CD4-positive, alpha-beta T cell treated with Interferon alpha-2 for 1 hour (primary cell): ENCODE data around the gene ASCC2.
"Not testable (repeated sequence)": the region's sequence is repeated elsewhere in the genome, so short reads cannot be mapped to it uniquely, and the experiment has no call there.

ENCODE experiments used
- DNase-seq, 2 donors: peaks; one replicate each; pipeline ENCODE4 v3.0.0-alpha.2; 2020 to 2022

ASCC2 gene

GRCh38 chr22:29854432-29854831 is 16.4 kb upstream of the ASCC2 start:
- DNase-seq: no peak

DNA sequence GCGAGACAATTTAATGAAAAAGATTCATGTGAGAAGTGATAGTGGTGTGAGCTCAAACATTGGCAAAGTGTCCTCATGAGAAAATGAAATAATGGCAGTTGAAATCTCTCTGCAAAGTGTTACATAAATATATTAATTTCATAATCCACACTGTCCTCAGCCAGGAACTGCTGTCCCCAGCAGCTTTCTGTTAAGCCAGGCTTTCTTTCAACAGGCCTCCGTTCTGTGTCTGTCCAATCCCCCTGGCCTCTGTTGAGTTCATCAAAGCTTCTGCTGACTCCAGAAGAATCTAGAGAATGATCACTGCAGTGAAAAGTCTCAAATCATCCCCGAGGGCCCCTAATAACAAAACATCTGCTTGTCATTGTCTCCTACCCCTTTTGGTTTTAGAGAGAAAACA is 10.0 kb upstream of the ASCC2 start:
- DNase-seq: no peak

DNA sequence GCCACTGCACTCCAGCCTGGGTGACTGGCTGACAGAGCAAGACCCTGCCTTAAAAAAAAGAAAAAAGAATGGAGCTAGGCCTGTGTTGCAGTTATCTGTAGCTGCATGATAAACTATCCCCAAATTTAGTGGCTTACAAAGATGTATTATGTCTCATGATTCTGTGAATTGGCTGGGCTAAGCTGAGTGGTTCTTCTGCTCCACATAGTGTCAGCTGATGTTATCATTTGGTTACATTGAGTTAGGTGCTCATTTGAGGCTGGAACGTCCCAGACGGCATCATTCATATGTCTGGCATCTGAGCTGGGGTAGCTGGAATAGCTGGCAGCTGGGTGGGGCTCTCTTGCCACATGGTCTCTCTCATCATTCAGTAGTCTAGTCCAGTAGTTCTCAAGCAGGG is 8.2 kb upstream of the ASCC2 start:
- DNase-seq: no peak

GRCh38 chr22:29842740-29843139 is 4.7 kb upstream of the ASCC2 start:
- DNase-seq: no peak

- no peak for DNase-seq
Measured at GRCh38 chr22:29842172-29842571, 4.1 kb upstream of the ASCC2 start.

- no peak for DNase-seq
Measured at GRCh38 chr22:29840498-29840897, 2.4 kb upstream of the ASCC2 start.

DNA sequence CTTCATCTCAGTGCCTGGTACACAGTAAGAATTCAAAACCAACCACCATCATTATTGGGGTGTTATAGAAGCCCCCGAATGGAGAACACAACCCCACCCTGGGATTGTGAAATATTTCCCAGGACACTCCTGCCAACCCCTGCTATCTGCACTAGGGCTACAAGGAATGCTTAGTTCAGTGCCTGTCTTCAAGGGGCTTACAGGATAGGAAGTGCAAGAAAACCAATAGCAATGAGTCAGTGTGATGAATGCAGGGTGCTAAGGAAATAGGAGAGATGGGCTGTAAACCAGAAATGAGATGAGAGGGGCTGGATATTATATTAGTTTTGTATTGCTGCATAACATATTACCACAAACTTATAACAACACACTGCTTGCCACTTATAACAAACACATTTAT is 965 bp upstream of the ASCC2 start:
- DNase-seq: no peak

GRCh38 chr22:29838599-29838956 is 504 bp upstream of the ASCC2 start:
- no peak for DNase-seq

- not testable (repeated sequence) for DNase-seq
Measured at GRCh38 chr22:29836791-29837370, 1.2 kb downstream of the ASCC2 start.

- DNase-seq: no peak
Measured at GRCh38 chr22:29834046-29834445, 4.0 kb downstream of the ASCC2 start.

DNA sequence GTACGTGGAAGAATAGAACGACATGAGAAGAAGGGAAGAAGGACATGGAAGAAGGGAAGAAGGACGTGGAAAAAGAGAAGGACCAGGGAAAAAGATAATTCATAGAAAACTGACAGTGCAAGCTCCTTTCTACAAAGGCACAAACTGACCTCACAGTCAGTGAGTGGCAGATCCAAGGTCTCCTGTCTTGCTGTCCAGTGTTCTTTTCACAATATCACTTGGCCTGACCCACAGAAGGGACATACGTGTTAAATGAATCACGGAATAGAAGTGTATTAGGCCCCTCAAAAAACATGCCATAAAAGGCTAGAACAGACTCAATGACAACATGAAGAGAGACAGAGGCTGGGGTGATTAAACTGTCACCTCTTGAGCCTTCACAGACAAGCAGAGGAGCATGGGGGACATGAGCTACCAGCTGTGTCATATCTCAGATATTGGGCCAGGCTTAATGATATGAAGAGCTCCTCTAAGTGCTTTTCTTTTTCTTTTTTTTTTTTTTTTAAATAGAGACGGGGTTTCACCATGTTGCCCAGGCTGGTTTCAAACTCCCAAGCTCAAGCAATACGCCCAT is 4.6 kb downstream of the ASCC2 start:
- no peak for DNase-seq

DNA sequence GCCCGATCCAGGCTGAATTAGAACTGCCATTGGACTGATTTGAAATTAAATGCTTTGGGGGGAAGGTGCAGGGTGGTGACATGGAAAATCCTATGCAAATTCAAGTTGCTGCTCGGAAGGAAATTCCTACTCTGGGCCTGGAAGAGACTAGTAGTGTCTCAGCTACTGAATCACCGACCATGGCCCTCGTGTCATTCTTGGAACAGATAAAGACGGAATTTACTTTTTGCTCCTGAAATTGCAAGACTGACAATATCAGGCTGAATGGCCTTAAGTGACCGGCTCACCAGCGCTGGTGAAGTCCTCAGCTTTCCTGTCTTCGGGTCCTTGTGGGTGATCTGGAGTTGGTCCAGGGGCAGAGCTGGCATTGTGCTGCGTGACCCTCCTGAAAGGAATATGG is 6.1 kb downstream of the ASCC2 start:
- DNase-seq: no peak

DNA sequence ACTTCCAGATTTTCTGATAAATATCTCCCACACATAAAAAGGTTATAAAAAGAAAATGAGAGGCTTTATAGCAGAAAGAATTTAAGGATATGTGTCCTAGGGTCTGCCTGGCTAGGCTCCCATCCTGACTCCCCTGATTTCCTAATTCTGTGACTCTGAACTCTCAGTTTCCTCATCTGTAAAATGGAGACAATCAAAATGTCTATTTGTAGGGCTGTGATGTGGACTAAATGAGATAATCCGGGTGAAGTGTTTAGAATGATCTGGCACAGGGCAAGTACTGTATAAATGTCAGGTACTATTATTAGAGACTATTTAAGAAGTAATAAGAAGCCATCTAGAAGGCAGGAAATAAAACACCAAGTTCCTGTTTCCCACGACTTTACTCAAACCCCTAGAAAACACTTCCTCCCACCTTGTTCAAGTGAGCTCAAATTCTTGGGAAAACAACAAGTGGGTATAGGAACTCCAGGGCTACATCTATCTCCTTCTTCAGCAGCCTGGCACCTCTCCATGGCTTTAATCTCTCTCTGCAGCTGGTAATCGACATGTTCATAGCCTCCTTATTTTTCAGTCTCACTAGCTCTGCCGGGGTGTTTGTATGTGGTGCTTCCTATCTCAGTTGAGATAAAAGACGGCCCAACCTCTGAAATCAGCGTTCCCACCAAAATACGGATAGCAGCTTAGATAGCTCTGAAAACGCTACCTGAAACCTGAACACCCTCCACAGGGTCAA is 6.7 kb downstream of the ASCC2 start:
- no peak for DNase-seq

DNA sequence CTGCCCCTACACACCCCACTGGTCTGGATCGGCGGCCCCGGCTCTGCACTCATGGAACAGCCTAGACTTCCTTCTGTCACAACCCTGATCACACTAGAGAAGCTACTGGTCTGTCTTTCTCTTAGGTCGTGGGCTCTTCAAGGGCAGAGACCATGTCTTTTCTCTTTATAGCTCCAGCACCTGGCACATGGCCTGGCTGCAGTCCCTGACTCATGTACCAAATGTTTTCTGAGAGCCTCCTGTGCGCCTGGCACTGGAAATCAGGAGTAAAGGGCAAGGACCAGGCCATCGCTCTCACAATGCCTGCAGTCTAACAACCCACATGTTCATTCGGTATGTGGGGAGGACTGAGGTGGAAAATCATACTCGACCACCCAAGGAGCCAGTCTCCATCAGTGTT is 7.5 kb downstream of the ASCC2 start:
- no peak for DNase-seq

DNA sequence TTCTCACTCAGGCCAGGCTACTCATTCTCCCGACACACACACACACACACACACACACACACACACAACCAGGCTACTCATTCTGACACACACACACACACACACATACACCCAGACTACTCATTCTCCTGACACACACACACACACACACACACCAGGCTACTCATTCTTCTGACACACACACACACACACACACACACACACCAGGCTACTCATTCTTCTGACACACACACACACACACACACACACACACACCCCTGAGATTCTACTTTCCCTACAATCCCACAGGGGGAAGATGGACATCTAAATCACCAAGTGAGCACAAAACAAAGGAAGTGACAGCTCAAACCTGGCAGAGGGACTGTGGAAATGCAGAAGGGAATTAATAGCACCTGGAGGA is 10.3 kb downstream of the ASCC2 start:
- DNase-seq: not testable (repeated sequence)

DNA sequence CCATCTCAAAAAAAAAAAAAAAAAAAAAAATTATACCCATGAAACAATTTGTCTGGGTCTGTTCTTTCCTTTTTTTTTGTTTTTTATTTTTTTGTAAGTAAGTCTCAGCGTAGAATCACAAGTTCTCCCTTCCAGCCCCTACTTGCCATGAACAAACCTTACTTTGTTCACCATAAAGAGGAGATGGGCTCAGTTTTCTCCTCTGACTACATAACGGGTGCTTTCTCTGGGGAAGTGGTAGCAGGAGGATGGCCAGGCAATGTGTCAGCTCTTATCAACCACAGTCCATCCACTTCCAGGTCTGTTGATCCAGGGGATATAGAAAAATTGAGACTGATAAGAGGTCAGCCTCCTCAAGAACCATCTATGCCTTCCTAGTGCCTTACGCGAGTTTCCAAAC is 11.0 kb downstream of the ASCC2 start:
- no peak for DNase-seq

- no peak for DNase-seq
Measured at GRCh38 chr22:29825578-29825977, 12.5 kb downstream of the ASCC2 start.

- no peak for DNase-seq
Measured at GRCh38 chr22:29824677-29825076, 13.4 kb downstream of the ASCC2 start.

DNA sequence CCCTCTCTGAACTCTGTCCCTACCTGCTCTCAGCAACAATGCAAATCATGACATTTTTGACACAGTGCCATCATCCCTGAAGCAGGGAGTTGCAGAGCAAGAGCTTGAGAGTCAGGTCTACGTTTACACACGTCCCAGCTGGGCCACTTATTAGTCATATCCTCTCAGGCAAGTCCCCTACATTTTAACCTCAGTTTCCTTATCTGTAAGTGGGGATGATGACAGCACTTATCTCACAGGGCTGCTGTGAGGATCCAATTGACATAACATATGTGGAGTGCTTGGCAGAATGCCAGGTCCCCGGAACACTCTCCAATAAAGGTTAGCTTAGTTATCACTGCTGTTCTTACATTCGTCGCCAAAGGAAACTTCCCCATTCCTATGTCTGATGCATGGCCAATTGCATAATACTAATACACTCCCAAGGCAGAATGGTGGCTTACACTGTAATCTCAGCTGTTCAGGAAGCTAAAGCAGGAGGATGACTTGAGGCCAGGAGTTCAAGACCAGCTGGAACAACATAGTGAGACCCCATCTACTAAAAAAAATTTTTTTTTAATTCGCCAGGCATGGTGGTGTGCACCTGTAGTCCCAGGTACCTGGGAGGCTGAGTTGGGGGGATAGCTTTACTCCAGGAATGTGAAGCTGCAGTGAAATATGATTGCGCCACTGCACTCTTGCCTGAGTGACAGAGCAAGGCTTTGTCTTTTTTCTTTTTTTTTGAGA is 16.6 kb downstream of the ASCC2 start:
- peak; percentile 10 to 67 for DNase-seq

DNA sequence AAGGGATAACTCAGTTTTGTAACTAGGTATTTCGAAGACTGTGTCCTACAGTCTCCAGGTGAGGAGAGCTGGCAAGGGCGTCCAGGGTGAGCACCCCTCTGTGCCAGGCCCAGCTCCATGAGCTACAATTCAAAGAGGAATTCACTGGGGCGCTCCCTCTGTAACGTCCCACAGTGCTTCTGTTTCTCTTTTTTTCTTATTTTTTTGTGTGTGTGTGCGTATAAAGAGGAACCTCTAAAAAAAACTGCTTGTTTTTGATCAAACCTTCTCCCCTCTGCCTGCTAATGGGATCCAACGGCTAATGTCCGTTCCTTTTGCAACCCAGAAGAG is 17.1 kb downstream of the ASCC2 start:
- DNase-seq: no peak

DNA sequence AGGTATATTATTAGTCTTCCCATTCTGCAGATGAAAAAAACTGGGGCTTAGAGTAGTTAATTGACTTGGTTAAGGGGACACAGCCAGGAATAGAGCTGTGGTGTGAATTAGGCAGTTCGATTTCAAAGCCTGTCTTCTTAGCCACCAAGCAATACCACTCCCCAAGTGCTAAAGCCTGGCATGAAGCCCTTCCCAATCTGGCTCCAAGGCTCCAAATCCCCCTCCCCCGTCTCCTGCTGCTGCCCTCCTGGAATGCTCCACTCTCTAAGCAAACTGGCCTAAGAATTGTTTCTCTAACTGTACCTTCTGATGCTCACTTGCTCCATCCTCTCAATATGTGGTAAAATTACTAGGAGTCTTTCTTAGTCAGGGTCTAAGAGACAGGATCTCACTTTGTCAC is 18.6 kb downstream of the ASCC2 start:
- no peak for DNase-seq

DNA sequence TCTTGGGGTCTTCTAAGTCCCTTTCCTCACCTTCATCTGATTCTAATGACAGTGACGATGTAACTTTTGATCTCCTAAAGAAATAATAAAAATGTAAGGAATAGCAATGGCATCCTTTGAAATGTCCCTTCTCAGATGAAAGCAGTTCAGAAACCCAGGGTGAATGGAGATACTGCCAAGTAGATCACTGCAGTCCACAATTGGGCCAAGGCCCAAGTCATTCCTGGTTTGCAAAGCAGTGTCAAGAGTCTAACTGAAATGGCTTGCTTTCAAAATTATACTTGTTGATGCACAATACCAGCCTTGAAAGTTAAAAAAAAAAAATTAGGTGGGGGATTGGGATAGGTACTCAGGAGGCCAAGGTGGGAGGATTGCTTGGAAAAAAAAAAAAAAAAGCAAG is 20.4 kb downstream of the ASCC2 start:
- no peak for DNase-seq

DNA sequence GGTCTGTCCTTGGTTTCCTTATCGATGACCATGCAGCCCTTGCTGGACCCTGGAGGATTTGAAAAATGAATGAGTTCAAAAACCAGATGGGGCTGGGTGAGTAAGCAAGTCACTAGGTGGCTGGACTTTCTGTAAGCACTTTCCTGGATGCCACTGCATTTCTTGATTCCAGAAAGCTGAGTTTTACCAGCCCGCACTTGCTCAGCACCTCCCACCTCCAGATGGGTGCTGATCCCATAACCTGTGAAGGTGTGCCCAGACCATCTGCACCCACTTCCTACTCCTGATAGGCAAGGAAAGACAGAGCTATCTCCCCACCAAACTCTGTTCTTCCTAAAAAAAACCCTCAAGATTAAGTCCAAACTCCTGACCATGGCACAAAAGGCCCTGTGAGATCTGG is 21.1 kb downstream of the ASCC2 start:
- DNase-seq: no peak

DNA sequence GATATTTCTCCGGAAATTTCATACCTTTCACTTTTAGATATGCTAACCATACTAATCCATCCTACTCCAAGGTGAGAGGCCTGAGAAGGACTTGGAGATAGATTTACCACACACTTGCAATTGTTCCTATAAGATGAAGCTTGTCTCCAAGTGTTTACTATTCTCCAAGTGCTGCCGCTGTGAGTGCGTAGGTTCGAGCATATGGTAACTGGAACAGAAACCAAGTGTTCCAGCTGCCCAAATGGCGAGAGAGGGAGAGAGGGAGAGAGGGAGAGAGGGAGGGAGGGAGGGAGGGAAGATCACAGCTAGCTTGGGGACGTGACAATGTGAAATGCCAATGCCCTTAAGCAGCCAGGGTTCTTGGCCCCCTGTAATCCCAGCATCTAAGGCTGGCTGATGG is 21.5 kb downstream of the ASCC2 start:
- no peak for DNase-seq
